KMS-11 (cell line): Measurements from ENCODE around the gene BEST1.

Experiments
- H2AFZ ChIP-seq: fragments of 200-600 bp; sonication (generic); 2 replicates; pipeline ENCODE4 v1.6.1; 2016; ENCODE audit warnings: antibody characterized with exemption, mixed run types, low read depth
- H3K27ac ChIP-seq: fragments of 200-600 bp; sonication (generic); 2 replicates; pipeline ENCODE4 v1.6.1; 2016; ENCODE audit warnings: mild to moderate bottlenecking, mixed run types
- H3K27me3 ChIP-seq: fragments of 200-600 bp; sonication (generic); 2 replicates; pipeline ENCODE4 v1.6.1; 2017; ENCODE audit warnings: mild to moderate bottlenecking, low read depth, mixed run types, moderate library complexity; ENCODE audit not compliant: insufficient read depth
- H3K36me3 ChIP-seq: fragments of 200-600 bp; sonication (generic); 2 replicates; pipeline ENCODE4 v1.6.1; 2017; ENCODE audit warnings: mild to moderate bottlenecking, mixed run types; ENCODE audit not compliant: insufficient read depth
- H3K4me1 ChIP-seq: fragments of 200-600 bp; sonication (generic); 2 replicates; pipeline ENCODE4 v1.6.1; 2016; ENCODE audit warnings: mild to moderate bottlenecking, low read depth, mixed run types; ENCODE audit not compliant: poor library complexity, severe bottlenecking
- H3K4me2 ChIP-seq: fragments of 200-600 bp; sonication (generic); 2 replicates; pipeline ENCODE4 v1.7.0; 2016; ENCODE audit warnings: mild to moderate bottlenecking, mixed run types
- H3K4me3 ChIP-seq: fragments of 200-600 bp; sonication (generic); IDR thresholded peaks from 2 replicates; pipeline ENCODE4 v1.6.1; 2017; ENCODE audit warnings: low read depth, low read length, mixed read lengths; ENCODE audit not compliant: insufficient read depth
- H3K79me2 ChIP-seq: fragments of 200-600 bp; sonication (generic); 2 replicates; pipeline ENCODE4 v1.6.1; 2016; ENCODE audit warnings: low read depth, mixed run types; ENCODE audit not compliant: insufficient read depth
- H3K9ac ChIP-seq: fragments of 200-600 bp; sonication (generic); 2 replicates; pipeline ENCODE4 v1.6.1; 2016; ENCODE audit warnings: mild to moderate bottlenecking, mixed run types
- H4K20me1 ChIP-seq: fragments of 200-600 bp; sonication (generic); 2 replicates; pipeline ENCODE4 v1.6.1; 2016; ENCODE audit warnings: mild to moderate bottlenecking, mixed run types; ENCODE audit not compliant: insufficient read depth
- TF ChIP-seq, protein P1 (sequence below): fragments of 200-600 bp; sonication (generic); conservative IDR thresholded peaks from 2 replicates; pipeline ENCODE4 v1.6.1; 2017; ENCODE audit warnings: low read depth, mild to moderate bottlenecking, antibody characterized with exemption, low read length, moderate library complexity, mixed read lengths

Gene BEST1

DNA sequence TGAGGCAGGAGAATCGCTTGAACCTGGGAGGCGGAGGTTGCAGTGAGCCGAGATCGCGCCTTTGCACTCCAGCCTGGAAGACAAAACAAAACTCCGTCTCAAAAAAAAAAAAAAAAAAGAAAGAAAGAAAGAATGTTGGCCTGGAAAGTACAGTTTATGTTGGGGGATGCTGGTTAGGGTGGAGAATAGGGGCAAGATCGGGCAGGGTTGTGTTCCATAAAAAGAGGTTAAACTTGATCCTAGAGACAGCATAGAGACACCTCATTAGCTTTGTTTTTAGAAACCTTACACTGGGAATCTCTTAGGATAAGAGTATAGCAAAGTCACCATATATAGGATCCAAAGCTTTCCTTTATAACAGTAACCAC is 19.2 kb downstream of the BEST1 start:
- TF ChIP-seq, protein P1, sequence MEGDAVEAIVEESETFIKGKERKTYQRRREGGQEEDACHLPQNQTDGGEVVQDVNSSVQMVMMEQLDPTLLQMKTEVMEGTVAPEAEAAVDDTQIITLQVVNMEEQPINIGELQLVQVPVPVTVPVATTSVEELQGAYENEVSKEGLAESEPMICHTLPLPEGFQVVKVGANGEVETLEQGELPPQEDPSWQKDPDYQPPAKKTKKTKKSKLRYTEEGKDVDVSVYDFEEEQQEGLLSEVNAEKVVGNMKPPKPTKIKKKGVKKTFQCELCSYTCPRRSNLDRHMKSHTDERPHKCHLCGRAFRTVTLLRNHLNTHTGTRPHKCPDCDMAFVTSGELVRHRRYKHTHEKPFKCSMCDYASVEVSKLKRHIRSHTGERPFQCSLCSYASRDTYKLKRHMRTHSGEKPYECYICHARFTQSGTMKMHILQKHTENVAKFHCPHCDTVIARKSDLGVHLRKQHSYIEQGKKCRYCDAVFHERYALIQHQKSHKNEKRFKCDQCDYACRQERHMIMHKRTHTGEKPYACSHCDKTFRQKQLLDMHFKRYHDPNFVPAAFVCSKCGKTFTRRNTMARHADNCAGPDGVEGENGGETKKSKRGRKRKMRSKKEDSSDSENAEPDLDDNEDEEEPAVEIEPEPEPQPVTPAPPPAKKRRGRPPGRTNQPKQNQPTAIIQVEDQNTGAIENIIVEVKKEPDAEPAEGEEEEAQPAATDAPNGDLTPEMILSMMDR = no peak
- Histone ChIP-seq H3K4me1 (peaks cover 61% of the 10 kb centered on the region), H2AFZ (no peak overlapping the region), H3K9ac (no peak overlapping the region), H3K27ac (no peak overlapping the region), H3K79me2 (peaks cover 30% of the 10 kb centered on the region), H4K20me1 (peaks cover 12% of the 10 kb centered on the region; the same call in 1 of the 2 replicates), H3K4me3 (no peak overlapping the region), H3K4me2 (no peak overlapping the region), H3K36me3 (peaks cover 7% of the 10 kb centered on the region; the same call in 1 of the 2 replicates), H3K27me3 (no peaks in the 10 kb centered on the region)

DNA sequence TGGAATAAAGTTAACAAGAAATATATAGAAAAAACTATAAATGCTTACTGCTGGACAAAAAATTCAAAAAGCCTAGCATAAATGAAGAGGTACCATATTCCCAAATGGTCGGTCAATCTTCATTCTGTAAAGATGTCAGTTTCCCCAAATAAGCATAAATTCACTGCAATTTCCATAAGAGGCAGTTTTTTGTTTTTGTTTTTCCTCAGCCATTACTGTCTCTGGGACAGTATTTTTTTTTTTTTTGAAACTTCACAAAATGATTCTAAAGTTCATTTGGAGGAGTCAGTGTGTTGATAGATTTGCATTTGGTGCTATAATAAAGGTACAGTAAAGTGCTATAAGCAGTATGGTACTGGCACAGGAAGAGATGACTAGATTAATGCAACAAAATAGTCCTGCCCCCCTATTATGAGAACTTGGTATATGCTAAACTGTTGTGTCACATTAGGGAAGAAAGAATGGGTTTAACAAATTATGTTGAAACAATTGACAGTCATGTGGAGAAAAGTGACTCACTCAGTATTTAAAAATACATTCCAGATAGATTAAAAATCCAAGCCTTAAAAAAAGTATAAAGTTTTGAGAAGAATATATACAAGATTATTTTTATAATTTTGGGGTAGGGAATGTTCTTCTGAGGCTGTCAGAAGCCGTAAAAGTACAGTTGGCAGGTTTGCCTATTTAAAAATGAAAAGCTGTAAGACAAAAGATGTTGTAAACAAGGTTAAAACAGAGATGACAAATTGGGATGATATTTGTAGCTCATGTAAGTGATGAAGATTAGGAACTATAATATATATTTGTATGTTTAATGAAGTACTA is 19.9 kb downstream of the BEST1 start:
- Histone ChIP-seq H3K9ac (no peak overlapping the region), H3K4me3 (no peak overlapping the region), H3K4me2 (no peak overlapping the region), H4K20me1 (peaks cover 12% of the 10 kb centered on the region; the same call in 1 of the 2 replicates), H2AFZ (no peak overlapping the region), H3K4me1 (peaks cover 59% of the 10 kb centered on the region), H3K27me3 (no peaks in the 10 kb centered on the region), H3K36me3 (peaks cover 3% of the 10 kb centered on the region; the same call in 1 of the 2 replicates), H3K27ac (no peak overlapping the region), H3K79me2 (peaks cover 26% of the 10 kb centered on the region)
- TF ChIP-seq, protein P1 = no peak

DNA sequence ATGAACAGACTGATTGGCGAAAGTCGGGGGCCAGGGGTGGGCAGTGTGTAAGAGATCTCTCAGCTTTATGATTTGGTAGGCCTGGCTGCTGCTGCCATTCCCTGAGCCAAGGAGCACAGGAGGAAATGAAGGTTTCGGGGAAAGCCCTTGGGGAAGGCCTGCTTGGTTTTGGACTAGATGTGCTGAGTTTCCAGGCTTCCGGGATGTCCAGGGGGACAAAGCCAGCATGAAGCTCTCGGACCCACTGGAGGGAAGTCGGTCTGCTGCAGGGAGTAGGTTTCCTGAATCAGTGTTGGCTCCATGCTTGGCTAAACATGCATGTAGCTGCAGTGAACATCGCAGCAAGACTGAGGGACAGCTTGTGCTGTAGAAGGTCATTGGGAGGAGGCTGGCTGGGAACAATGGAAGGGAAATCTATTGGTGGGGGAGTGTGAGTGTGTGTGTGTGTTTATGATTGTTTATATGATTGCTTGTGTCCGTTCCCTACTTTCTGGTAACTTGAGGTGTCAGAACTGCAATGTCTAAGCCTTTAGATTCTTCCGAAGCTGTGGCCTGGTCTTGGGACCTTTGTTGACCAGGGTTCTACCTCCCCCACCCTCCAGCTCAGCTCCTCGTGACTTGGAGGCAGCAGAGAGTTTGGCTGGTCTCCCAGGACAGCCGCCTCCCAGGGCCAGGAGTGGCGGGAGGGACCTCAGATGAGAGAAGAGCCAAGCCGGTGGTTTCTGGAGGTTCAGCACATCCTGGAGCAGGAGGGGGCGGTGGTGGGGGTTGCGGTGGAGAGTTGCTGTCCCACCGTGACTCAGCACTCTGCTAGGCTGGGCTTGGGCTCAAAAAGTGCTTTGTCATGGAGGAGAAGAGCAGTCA is 21.3 kb downstream of the BEST1 start:
- H3K4me2 ChIP-seq = peak overlapping the region; percentile 45; the same call in 1 of the 2 replicates

DNA sequence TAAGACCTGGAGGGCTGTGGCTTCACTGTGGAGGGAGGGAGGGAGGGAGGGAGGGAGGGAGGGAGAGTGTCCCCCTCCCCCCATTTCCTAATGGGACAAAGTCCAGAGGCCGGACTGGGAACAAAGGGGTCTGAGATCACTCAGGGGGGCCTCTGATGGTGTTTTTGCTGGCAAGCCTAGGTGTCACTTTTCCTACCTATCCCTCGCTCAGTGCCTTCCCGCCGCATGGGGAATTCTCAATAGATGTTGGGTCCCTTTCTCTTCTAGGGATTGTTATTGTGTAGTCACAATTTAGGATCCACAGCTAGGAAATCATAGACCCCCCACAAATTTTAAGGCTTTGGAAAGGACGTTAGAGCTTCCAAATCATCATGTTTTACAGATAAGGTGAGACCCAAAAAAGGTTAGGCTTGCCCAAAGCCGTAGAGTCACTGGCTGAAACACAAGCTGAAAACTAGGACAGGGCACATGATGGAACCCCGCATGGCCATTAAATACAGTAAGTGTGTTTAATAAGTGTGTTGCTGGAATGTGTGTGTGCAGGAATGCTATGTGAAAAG is 22.0 kb downstream of the BEST1 start:
- TF ChIP-seq, protein P1 = no peak
- Histone ChIP-seq H3K4me1 (peaks cover 47% of the 10 kb centered on the region), H2AFZ (peak overlapping the region; percentile 20; the same call in 1 of the 2 replicates)

More for the DNA sequence above, 21.3 kb downstream of the BEST1 start:
- no peaks in the 10 kb centered on the region for H3K36me3 ChIP-seq
- H2AFZ ChIP-seq = no peak overlapping the region; the same call in 1 of the 2 replicates
- H3K79me2 ChIP-seq = peaks cover 12% of the 10 kb centered on the region
- H3K27ac ChIP-seq = peak overlapping the region; percentile 55
- no peaks in the 10 kb centered on the region for H3K27me3 ChIP-seq
- H3K4me3 ChIP-seq = no peak overlapping the region
- 0 out of 2 replicates have a peak, but pooled peaks cover 5% of the 10 kb centered on the region for H4K20me1 ChIP-seq
- TF ChIP-seq, protein P1 = no peak
- H3K9ac ChIP-seq = peak overlapping the region; percentile 26; the same call in 1 of the 2 replicates
- peaks cover 47% of the 10 kb centered on the region for H3K4me1 ChIP-seq

More for the DNA sequence above, 22.0 kb downstream of the BEST1 start:
- Histone ChIP-seq H4K20me1 (no peaks in the 10 kb centered on the region), H3K4me2 (peak overlapping the region; percentile 41), H3K9ac (peak overlapping the region; percentile 11; the same call in 1 of the 2 replicates), H3K36me3 (no peaks in the 10 kb centered on the region), H3K27ac (peak overlapping the region; percentile 53; the same call in 1 of the 2 replicates), H3K79me2 (0 out of 2 replicates have a peak, but pooled peaks cover 5% of the 10 kb centered on the region), H3K27me3 (no peaks in the 10 kb centered on the region), H3K4me3 (no peak overlapping the region)
